Panc1 (cell line): ENCODE results near the gene ZNF462. TPM values are rescaled to one million over a fixed set of nuclear protein-coding genes. Genes with fewer than 3 reads are reported as not detected.

Experiments
- ATAC-seq: fragments of 200-7000 bp; cut with Tn5 transposase; 2 replicates; pipeline ENCODE4 v1.9.1; 2020; ENCODE audit warnings: mild to moderate bottlenecking, moderate library complexity
- BruUV-seq: library from RNA; stranded (reverse); fragments of 400-500 nt; replicated peaks from 2 replicates; lab custom pipeline; 2021; lab: Mats Ljungman, UMichigan
- CTCF ChIA-PET: fragments of 300-600 bp; sonication (Branson Sonifier 250); formaldehyde crosslinking; loops from one replicate; lab custom pipeline; 2022; ENCODE audit warnings: antibody characterized with exemption; lab: Charles Lee
- POLR2A ChIA-PET: fragments of 300-600 bp; sonication (Branson Sonifier 250); formaldehyde crosslinking; loops from one replicate; lab custom pipeline; 2022; ENCODE audit warnings: antibody characterized with exemption; lab: Charles Lee
- DNase-seq: peaks from one replicate; pipeline ENCODE4 v3.0.0-alpha.2; 2010; ENCODE audit warnings: low read depth, low spot score
- H3K27ac ChIP-seq: 2 replicates; pipeline ENCODE4 v1.5.1; 2011; ENCODE audit warnings: mild to moderate bottlenecking, low read length, inconsistent platforms
- H3K27me3 ChIP-seq: fragments of 200-500 bp; sonication (Bioruptor generic); 2 replicates; pipeline ENCODE4 v1.6.0; 2014; ENCODE audit warnings: low read length, inconsistent platforms; ENCODE audit not compliant: control insufficient read depth, insufficient read depth
- H3K36me3 ChIP-seq: fragments of 200-500 bp; sonication (Bioruptor generic); 2 replicates; pipeline ENCODE4 v1.5.1; 2014; ENCODE audit warnings: inconsistent platforms, mild to moderate bottlenecking, low read length, moderate library complexity; ENCODE audit not compliant: control insufficient read depth, insufficient read depth
- H3K4me1 ChIP-seq: 2 replicates; pipeline ENCODE4 v1.5.1; 2011; ENCODE audit warnings: inconsistent platforms, mild to moderate bottlenecking, low read length, moderate library complexity; ENCODE audit not compliant: control insufficient read depth, insufficient read depth
- H3K4me3 ChIP-seq, 2 experiments: 2 replicates each; pipeline ENCODE4 v1.5.1; 2011 to 2012; ENCODE audit warnings: low read depth in 2 of 2, low read length in 2 of 2, mild to moderate bottlenecking in 2 of 2, inconsistent platforms in 1 of 2, moderate library complexity in 1 of 2
- H3K9me3 ChIP-seq: fragments of 200-500 bp; sonication (Bioruptor generic); 2 replicates; pipeline ENCODE4 v1.5.1; 2014; ENCODE audit warnings: low read depth, mild to moderate bottlenecking, inconsistent platforms, low read length, moderate library complexity; ENCODE audit not compliant: control insufficient read depth, insufficient read depth
- CTCF ChIP-seq: fragments of 450-650 bp; IDR thresholded peaks from 2 replicates; pipeline ENCODE4 v1.5.1; 2017; ENCODE audit warnings: mild to moderate bottlenecking
- POLR2AphosphoS5 ChIP-seq: IDR thresholded peaks from 2 replicates; pipeline ENCODE4 v1.6.1; 2012; ENCODE audit warnings: mild to moderate bottlenecking, low read depth, low read length, moderate library complexity
- REST ChIP-seq, 2 experiments: IDR thresholded peaks; 2 replicates each; pipeline ENCODE4 v1.6.1; 2011 to 2012; ENCODE audit warnings: low read depth in 2 of 2, control low read depth in 1 of 2, low read length in 1 of 2, mild to moderate bottlenecking in 1 of 2, moderate library complexity in 1 of 2; ENCODE audit not compliant: insufficient read depth in 1 of 2
- SIN3A ChIP-seq: IDR thresholded peaks from 2 replicates; pipeline ENCODE4 v1.6.1; 2012; ENCODE audit warnings: low read depth, mild to moderate bottlenecking, low read length, moderate library complexity, borderline replicate concordance; ENCODE audit not compliant: insufficient read depth
- TCF7L2 ChIP-seq: IDR thresholded peaks from 2 replicates; pipeline ENCODE4 v1.6.1; 2011; ENCODE audit warnings: mild to moderate bottlenecking, low read depth, low read length, inconsistent platforms
- in situ Hi-C: cut with HindIII; loops from 2 replicates; pipeline ENCODE4 v1.10.0; 2016; ENCODE audit warnings: low sequenced_read_pairs, low pct_unique_long_range_greater_than_20kb
- intact Hi-C: fragments of 100-400 bp; cut with micrococcal nuclease; formaldehyde crosslinking; loops from one replicate; pipeline ENCODE4 v1.10.0; 2022; ENCODE audit not compliant: unreplicated experiment
- total RNA-seq: library from RNA; stranded (reverse); gene quantifications from one replicate; pipeline ENCODE4 v1.2.1, GENCODE V29; 2021; ENCODE audit not compliant: unreplicated experiment

The ZNF462 gene
- total RNA-seq, 1 experiment from 2014 or later, result 34.8 TPM

- H3K9me3 ChIP-seq, result no peaks in the 10 kb centered on the region
- POLR2A ChIA-PET, result no interaction called here
- CTCF ChIA-PET, result no interaction called here
- H3K4me3 ChIP-seq, result no peak overlapping the region
- H3K36me3 ChIP-seq, result no peaks in the 10 kb centered on the region; the same call in none of the 2 replicates
- no TSS peak for BruUV-seq
- ATAC-seq, result no peak
- no peak for TF ChIP-seq CTCF
- TF ChIP-seq TCF7L2, result no peak
- TF ChIP-seq POLR2AphosphoS5, result no peak
- no peak for TF ChIP-seq REST (IDR thresholded peaks at IDR 0.05; ENCODE audit: insufficient read depth in 1 of 2, low read depth in 2 of 2, low read length in 1 of 2)
- TF ChIP-seq SIN3A, result no peak
- H3K27ac ChIP-seq, result no peak overlapping the region
- no peaks in the 10 kb centered on the region for H3K27me3 ChIP-seq
- no peak for DNase-seq
- in situ Hi-C loops, result no loop called here
- intact Hi-C loops, result no loop called here
- H3K4me1 ChIP-seq, result no peaks in the 10 kb centered on the region
Observed at GRCh38 chr9:107000218-107000617, 137.3 kb downstream of the ZNF462 start.

GRCh38 chr9:107005201-107005600, 142.2 kb downstream of the ZNF462 start:
- Histone ChIP-seq H3K9me3 (no peaks in the 10 kb centered on the region), H3K27ac (no peak overlapping the region), H3K36me3 (no peaks in the 10 kb centered on the region; the same call in none of the 2 replicates), H3K4me3 (no peak overlapping the region), H3K27me3 (no peaks in the 10 kb centered on the region), H3K4me1 (no peaks in the 10 kb centered on the region)
- ChIA-PET POLR2A (no interaction called here), CTCF (no interaction called here)
- no peak for ATAC-seq
- TF ChIP-seq REST (IDR thresholded peaks at IDR 0.05; ENCODE audit: insufficient read depth in 1 of 2, low read depth in 2 of 2, low read length in 1 of 2) (no peak), SIN3A (no peak), CTCF (no peak), TCF7L2 (no peak), POLR2AphosphoS5 (no peak)
- no peak for DNase-seq
- intact Hi-C loops, result no loop called here
- in situ Hi-C loops, result no loop called here
- no TSS peak for BruUV-seq
